G401 (cell line): ENCODE data around the gene CELA2B. TPM values are rescaled to one million over a fixed set of nuclear protein-coding genes. Genes with fewer than 3 reads are reported as not detected.
"Not testable (repeated sequence)": the region's sequence is repeated elsewhere in the genome, so short reads cannot be mapped to it uniquely, and the experiment has no call there.

Experiments
- DNase-seq: peaks from one replicate; pipeline ENCODE4 v3.0.0-alpha.2; 2015; ENCODE audit warnings: low spot score
- in situ Hi-C: cut with HindIII; loops from 2 replicates; pipeline ENCODE4 v1.10.0; 2016; ENCODE audit warnings: low sequenced_read_pairs, mixed read lengths
- total RNA-seq: library from RNA; depleted of rRNA; stranded (reverse); fragments of >200 nt; shearing (Covaris generic); gene quantifications from 2 replicates; pipeline ENCODE4 v1.2.3, GENCODE V29; 2014; rRNA removed

CELA2B gene
- total RNA-seq = not detected in 2 replicates

DNA sequence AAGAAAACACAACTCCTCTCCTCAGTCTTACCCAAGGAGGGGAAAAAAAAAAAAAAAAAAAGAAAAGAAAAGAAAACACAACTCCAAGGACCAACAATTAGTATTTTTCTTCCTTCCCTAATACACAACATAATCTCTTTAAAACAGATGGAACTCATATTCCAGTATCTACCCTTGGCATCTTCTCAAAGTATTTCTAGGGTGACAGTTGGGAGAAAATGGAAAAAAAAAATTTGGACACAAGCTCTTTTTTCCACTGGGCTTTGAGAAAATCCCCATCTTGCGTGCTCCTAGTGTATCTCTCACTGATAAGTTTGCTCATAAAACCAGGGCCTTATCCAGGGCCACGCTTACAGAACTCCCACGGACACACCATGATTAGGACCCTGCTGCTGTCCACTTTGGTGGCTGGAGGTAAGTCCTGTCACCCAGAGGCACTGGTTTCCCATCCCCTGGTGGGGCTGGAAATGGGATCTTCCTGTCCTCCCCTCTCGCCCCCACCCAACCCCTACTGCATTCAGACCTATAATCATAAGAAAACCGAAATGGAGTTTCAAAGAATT lies at the start of gene CELA2B:
Gene CELA2B (plus strand): TSS at position 353 of the 563 bp plus-strand sequence. CDS start 22 bp downstream, at position 375.
- peak; percentile 68 for DNase-seq
- in situ Hi-C loops = no loop called here

DNA sequence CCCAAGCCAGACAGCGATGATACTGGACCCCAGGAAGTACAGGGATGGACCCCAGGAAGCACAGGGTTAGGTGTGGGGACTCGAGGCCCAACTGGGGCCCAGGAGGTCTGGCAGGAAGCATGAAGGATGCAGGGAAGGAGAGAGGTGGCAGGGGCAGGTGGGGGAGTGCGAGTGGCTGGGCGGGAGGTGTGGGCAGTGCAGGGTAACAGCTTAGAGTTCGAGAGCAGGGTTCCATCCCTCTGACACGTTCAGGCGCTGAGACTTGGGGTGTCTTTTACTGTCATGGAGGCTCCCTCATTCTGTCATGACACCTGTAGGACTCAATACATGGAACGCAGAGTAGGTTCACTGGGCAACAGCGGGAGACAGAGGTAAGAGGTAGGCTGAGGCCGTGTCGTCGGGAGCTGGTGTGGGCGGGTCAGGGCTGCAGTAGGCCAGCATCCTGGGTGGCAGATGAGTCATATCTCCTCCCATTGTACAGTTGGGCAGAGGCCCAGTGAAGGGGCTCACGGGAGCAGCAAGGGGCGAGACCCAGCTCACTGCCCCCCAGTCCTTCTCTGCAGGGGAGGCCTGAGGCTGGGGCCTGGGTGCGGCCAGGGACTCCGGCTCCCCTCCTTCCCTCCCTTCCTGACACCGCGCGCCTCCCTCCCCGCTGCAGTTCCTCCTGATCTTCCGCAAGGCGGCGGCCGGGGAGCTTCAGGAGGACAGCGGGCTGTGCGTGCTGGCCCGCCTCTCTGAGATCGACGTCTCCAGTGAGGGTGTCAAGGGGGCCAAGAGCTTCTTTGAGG lies 49.2 kb upstream of the CELA2B start:
- in situ Hi-C loops = no loop called here
- DNase-seq = peak; percentile 38

DNA sequence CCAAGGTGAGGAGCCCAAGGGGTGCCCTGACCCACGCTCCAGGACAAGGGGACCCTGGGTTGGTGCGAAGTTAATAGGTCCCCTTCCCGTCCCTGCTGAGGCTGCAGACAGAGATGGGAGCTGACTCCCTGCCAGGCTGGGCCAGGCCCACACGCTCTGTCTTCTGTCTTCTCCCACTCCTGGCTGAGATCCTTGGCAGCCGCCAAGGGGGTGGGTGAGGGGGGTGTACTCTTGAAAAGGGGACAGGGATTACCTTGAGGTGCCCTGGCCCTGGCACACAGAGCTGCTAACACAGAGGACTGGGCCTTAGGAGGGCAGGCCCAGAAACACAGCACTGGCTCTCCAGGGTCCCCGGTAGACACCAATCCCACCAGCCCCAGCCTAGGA lies 48.6 kb upstream of the CELA2B start:
- DNase-seq = no peak
- in situ Hi-C loops = no loop called here

DNA sequence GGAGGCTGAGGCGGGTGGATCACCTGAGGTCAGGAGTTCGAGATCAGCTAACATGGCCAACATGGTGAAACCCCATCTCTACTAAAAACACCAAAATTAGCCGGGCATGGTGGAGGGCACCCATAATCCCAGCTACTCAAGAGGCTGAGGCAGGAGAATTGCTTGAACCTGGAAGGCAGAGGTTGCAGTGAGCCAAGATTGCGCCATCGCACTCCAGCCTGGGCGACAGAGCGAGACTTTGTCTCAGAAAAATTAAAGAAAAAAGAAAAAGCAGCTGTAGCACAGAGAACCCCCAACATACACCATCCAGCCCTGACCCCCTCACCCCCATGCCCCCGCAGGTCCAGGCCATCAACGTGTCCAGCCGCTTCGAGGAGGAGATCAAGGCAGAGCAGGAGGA lies 47.7 kb upstream of the CELA2B start:
- in situ Hi-C loops, DNase-seq: not testable (repeated sequence)

DNA sequence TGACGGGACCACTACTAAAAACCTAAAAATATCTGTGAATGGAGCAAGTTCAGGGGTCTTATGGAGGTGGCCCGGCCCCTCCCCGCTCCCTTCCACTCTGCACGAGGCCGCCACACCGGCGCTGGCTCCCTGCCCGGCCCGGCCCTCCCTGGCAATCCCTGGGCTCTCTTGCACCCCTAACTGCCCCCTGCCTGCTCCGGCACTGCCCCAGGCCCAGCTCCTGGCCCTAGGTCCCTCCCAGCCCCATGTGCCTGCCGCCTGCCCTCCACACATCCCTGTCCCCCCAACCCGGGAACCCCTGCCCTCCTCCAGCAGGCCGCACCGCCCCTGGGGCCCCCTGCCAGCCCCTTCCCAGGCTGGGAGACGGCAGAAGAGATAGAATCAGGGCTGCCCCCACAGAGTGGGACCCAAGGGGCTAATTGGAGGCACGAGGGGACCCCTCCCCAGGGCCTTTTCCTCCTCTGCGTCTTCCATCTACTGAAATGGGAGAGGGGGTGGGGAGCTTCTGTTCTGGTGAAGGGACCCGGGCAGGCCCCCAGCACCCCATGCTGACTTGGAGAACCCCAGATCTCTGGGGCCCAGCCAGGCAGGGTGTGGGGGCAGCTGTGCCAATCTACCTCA lies 47.0 kb upstream of the CELA2B start:
- no peak for DNase-seq
- in situ Hi-C loops = no loop called here

DNA sequence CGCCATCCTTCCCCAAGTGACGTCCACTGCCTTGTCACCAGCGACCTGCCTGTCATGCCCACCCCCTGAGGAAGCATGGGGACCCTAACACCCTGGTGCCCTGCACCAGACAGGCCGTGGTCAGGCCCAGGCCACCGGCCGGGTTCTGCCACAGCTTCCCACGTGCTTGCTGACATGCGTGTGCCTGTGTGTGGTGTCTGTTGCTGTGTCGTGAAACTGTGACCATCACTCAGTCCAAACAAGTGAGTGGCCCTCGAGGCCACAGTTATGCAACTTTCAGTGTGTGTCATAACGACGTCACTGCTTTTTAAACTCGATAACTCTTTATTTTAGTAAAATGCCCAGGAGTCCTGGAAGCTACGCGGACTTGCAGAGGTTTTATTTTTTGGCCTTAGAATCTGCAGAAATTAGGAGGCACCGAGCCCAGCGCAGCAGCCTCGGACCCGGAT lies 46.2 kb upstream of the CELA2B start:
- no peak for DNase-seq
- in situ Hi-C loops = loop anchor here (10.0 kb wide), 1 partner anchor 65 kb away; no protein-coding TSS in a partner anchor

DNA sequence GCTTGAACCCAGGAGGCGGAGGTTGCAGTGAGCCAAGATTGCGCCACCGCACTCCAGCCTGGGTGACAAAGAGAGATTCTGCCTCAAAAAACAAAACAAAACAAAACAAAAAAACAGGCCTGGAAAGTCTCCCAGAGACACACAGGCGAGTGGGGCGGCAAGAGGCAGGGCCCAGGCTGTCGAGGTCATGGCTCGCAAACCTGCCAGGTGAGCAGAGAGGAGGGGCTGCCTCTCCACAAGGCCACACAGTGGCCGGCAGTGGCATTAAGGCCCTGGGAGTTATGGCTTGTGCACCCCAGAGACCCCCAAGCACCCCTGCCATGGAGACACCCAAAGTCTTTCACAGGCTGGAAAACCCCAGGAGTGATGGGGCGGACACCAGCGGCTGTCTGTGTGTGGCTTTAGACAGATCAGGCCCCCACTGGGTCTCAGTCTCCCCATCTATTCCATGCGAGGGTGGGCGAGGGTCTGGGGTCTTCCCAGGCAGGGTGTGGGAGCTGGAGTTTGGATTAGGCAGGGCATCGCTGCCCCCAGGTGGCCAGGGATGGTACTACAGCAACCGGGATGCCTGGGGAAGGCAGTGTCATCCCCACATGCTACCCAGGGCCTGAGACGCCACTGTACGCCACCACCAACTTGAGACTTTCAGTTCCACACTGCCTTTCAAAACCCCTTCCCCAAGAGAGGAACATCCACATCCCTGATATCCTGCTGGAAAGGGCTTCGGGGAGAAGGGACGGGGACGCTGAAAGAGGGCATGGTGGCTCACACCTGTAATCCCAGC lies 44.9 kb upstream of the CELA2B start:
- peak; percentile 62 for DNase-seq
- in situ Hi-C loops = loop anchor here (10.0 kb wide), 1 partner anchor 64 kb away; no protein-coding TSS in a partner anchor

DNA sequence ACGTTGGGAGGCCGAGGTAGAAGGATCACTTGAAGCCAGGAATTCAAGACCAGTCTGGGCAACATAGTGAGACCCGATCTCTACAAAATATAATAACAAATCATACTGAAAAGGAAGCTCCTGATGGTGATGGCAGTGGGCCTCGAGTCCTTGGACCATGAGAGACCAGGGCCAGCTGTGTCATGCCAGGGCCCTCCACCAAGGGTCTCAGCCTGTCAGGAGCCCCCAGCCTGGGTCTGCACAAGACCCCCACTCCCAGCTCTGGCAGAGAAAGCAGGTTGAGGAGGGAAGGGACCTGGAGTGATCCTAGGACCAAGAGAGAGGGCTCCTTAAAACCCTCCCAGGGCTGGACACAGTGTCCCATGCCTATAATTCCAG lies 44.3 kb upstream of the CELA2B start:
- in situ Hi-C loops = loop anchor here (10.0 kb wide), 1 partner anchor 63 kb away; no protein-coding TSS in a partner anchor
- DNase-seq = no peak

DNA sequence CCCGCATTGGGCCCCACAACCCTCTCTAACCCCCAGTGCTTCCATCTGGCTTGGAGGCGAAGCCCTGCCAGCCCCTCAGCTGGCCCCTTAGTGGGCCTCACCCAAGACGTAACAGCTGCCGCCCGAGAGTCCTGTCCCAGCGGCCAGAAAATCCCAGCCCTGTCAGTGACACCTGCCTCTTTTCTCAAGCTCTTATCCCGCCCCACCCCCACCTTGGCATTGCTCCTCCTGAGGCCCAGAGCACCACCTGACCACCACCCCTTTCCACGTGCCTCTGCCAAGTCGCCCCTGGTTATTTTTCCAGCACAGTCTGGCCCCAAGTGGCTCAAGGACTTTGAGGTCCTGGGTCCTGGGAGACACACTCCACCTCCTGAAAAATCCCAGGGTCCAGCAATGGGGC lies 43.6 kb upstream of the CELA2B start:
- no peak for DNase-seq
- in situ Hi-C loops = loop anchor here (10.0 kb wide), 1 partner anchor 62 kb away; no protein-coding TSS in a partner anchor

DNA sequence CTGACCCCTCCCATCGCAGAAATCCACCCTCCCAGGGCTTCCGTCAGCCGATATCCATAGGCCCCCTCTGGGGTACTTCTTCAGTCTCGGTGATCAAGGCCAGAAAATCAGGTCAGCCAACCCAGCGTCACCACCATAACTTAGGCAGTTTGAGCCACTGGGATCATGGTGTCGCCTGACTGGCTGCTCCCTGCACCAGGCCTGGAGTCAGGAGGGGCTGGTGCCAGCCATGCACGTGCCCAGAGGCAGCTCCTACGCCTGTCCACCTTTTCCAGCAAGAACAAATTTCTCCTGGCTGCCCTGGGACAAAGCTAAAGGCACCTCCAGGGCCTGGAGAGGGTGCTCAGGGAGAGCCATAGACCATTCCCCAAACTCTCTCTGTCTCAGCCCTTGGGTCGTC lies 42.4 kb upstream of the CELA2B start:
- DNase-seq = no peak
- in situ Hi-C loops = loop anchor here (10.0 kb wide), 1 partner anchor 61 kb away; no protein-coding TSS in a partner anchor

DNA sequence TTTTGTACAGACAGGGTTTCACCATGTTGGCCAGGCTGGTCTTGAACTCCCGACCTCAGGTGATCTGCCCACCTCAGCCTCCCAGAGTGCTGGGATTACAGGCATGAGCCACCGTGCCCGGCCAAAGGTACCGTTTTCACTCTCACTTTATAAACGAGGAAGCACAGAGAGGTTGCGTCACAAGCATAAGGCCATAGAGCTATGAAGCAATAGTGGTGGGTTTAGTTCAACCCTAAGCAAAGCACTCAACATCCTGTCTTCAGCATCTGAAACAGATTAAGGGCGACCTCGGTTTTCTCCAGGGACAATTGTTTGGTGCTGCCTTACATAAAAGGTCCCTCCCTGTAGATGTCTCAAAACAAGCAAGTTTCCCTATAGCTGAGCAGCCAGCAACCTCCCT lies 41.2 kb upstream of the CELA2B start:
- not testable (repeated sequence) for DNase-seq
- in situ Hi-C loops = loop anchor here (10.0 kb wide), 1 partner anchor 60 kb away; no protein-coding TSS in a partner anchor

DNA sequence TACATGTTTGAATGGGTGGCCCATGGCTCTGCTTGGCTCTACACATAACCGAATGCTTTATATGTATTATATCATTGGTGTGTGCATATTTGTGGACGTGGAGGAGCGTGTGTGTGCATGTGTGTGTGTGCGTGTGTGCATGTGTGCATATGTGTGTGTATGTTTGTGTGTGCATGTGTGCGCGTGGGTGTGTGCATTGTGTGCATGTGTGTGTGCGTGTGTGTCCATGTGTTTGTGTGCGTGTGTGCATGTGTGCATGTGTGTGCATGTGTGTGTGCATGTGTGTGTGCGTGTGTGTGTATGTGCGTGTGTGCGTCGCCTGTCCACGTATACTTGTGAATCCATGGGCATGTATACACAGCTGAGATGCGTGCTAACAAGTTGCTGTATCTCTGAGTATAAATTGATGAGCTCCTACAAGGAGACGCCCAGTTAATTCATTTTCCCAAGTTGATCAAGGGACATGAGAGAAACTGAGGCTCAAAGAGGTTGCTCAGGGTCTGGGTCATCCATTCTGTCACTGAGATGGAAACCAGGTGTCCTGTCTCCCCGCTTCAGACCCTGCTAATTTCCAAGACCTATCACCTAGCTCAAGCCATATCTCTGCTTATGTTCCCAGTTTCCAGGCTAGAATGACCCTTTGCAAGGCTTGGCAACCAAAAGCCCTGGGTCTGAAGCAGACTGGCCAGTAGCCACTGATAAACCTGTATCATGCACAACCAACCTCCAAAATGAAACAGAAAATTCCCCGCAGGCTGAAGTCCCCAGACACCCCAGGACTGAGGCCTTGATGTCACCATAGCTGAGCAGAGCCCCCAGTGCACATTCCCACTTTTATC lies 40.4 kb upstream of the CELA2B start:
- in situ Hi-C loops = loop anchor here (10.0 kb wide), 1 partner anchor 59 kb away; no protein-coding TSS in a partner anchor
- DNase-seq = no peak

DNA sequence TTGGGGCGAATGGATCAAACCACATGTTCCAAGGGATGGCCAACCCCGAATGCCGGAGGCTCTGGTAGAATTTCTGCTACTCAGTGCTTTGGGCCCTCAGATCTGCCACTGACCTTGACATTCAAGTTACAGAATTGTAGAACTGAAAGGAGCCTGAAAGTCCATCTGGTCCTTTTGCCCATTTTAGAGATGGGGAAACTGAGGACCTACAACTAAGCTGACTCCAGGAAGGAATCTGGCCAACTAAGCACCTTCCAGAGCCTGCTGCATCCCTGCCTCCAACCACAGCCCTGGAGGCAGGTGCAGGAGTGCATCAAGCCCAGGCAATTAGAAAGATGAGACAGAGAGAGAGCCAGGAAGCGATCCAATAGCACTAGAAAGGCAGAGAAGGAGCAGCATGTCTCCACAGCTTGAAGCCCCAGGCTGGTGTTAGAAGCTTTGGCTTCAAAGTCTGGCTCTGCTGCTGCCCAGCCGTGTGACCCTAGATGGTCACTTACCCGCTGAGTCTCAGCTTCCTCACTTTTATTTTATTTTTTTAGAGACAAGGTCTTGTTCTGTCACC lies 38.9 kb upstream of the CELA2B start:
- DNase-seq = no peak
- in situ Hi-C loops = loop anchor here (10.0 kb wide), 1 partner anchor 58 kb away; no protein-coding TSS in a partner anchor

DNA sequence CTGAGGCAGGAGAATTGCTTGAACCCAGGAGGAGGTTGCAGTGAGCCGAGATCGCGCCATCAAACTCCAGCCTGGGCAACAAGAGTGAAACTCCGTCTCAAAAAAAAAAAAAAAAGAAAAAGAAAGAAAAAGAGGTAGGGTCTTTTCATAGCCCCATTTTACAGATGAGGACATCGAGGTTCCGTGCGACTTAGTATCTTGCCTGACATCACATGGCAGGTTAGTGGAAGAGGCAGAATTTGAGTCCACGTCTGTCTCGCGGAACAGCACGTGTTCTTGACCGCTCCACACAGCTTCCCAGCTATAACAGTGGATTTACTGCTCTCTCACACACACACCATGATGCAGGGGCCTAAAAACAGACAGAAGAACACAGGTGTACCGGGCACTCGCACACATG lies 36.6 kb upstream of the CELA2B start:
- DNase-seq = no peak
- in situ Hi-C loops = loop anchor here (10.0 kb wide), 1 partner anchor 55 kb away; no protein-coding TSS in a partner anchor

DNA sequence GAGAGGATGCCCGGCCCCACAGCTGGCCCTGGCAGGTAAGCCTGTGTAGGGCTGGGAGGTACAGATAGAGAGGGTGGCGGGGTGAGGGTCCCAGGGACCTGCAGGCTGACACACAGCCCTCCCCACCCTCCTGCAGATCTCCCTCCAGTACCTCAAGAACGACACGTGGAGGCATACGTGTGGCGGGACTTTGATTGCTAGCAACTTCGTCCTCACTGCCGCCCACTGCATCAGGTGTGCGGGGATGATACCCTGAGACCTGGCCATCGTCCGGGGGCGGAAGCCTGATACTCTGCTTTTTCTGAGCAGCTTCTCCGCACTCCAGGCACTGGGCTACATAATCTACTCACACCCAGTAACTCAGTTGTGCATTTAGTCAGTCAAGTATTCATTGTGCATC lies 35.5 kb upstream of the CELA2B start:
- in situ Hi-C loops = loop anchor here (10.0 kb wide), 1 partner anchor 116 kb away; no protein-coding TSS in a partner anchor

DNA sequence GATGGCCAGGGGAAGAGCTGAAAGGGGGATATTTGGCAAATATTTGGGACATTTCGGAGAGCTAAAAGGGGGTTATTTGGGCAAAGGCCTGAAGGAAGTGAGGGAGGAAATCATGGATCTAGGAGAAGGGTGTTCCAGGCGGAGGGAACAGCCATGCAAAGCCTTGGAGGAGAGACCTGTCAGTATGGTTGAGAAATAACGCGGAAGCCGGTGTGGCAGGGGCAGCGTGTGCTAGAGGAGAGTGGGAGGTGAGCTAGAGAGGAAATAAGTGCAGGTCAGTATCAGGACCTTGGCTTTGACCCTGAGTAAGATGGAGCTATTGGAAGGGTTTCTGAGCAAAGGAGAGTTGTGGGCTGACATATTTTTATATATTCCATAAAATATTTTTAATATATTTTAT lies 34.7 kb upstream of the CELA2B start:
- in situ Hi-C loops = loop anchor here (10.0 kb wide), 1 partner anchor 116 kb away; no protein-coding TSS in a partner anchor
- DNase-seq = no peak

More for the DNA sequence above, 35.5 kb upstream of the CELA2B start:
- no peak for DNase-seq

DNA sequence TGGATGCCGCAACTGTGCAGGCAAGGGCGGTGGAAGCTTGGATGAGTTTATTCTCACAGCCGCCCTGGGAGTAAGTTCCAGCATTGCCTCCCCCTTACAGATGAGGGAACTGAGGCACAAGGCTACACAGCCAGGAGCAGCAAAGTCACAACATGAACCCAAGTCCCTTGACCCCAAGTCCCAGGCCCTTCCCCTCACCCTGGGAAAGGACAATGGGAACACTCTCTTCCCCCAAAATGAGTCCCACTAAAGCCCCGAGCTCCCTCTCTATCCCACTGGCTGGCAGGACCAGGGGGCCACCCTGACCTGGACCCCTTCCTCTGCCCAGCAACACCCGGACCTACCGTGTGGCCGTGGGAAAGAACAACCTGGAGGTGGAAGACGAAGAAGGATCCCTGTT lies 33.8 kb upstream of the CELA2B start:
- no peak for DNase-seq
- in situ Hi-C loops = loop anchor here (10.0 kb wide), 1 partner anchor 117 kb away; no protein-coding TSS in a partner anchor

DNA sequence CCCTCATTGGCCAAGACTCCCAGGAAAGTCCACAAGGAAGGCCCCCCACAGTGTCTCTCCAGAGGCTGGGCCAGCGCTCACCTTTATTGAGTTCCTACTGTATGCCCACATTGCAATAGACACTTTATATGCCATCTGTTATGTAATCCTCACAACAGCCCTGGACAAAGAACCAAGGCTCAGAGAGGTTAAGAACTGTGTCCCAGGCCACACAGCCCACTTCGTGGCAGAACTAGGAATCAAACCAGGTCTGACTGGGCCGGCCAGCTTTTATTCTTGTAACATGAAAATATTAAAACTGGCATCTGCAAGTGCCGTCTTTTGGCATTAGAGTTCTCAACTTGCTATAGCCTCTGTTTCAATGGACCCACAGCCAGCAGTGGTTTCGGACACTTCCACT lies 33.1 kb upstream of the CELA2B start:
- in situ Hi-C loops = loop anchor here (10.0 kb wide), 1 partner anchor 118 kb away; no protein-coding TSS in a partner anchor

More for the DNA sequence above, 33.1 kb upstream of the CELA2B start:
- no peak for DNase-seq
